RWPE2 (cell line): ENCODE data around the gene ALK.

Experiments
- ATAC-seq: fragments of 200-7000 bp; cut with Tn5 transposase; 3 replicates; pipeline ENCODE4 v1.9.1; 2021; ENCODE audit warnings: low read depth
- DNase-seq: peaks from one replicate; pipeline ENCODE4 v3.0.0-alpha.2; 2020; ENCODE audit warnings: low spot score
- H3K27ac ChIP-seq: fragments of 450-650 bp; 2 replicates; pipeline ENCODE4 v1.5.1; 2017; ENCODE audit warnings: mild to moderate bottlenecking; ENCODE audit not compliant: poor library complexity, severe bottlenecking
- H3K27me3 ChIP-seq: fragments of 250-450 bp; sonication (Bioruptor Pico); 2 replicates; pipeline ENCODE4 v1.5.1; 2021; ENCODE audit warnings: mild to moderate bottlenecking, moderate library complexity; ENCODE audit not compliant: insufficient read depth, poor library complexity, severe bottlenecking
- H3K36me3 ChIP-seq: fragments of 250-450 bp; sonication (Bioruptor Pico); 2 replicates; pipeline ENCODE4 v1.5.1; 2020; ENCODE audit warnings: low read depth, mild to moderate bottlenecking, moderate library complexity
- H3K4me1 ChIP-seq: fragments of 250-450 bp; sonication (Bioruptor Pico); 2 replicates; pipeline ENCODE4 v1.5.1; 2021; ENCODE audit warnings: mild to moderate bottlenecking, moderate library complexity; ENCODE audit not compliant: insufficient read depth, poor library complexity, severe bottlenecking
- H3K4me3 ChIP-seq: fragments of 250-450 bp; sonication (Bioruptor Pico); 2 replicates; pipeline ENCODE4 v1.5.1; 2021; ENCODE audit warnings: mild to moderate bottlenecking, moderate library complexity; ENCODE audit not compliant: severe bottlenecking
- H3K9me3 ChIP-seq: fragments of 250-450 bp; sonication (Bioruptor Pico); 2 replicates; pipeline ENCODE4 v1.5.1; 2021; ENCODE audit warnings: mild to moderate bottlenecking, moderate library complexity; ENCODE audit not compliant: severe bottlenecking
- TF ChIP-seq, protein P1 (sequence below): fragments of 450-650 bp; IDR thresholded peaks from one replicate; pipeline ENCODE4 v1.5.1; 2017; ENCODE audit warnings: mild to moderate bottlenecking, moderate library complexity; ENCODE audit not compliant: poor library complexity, severe bottlenecking

Gene ALK

DNA sequence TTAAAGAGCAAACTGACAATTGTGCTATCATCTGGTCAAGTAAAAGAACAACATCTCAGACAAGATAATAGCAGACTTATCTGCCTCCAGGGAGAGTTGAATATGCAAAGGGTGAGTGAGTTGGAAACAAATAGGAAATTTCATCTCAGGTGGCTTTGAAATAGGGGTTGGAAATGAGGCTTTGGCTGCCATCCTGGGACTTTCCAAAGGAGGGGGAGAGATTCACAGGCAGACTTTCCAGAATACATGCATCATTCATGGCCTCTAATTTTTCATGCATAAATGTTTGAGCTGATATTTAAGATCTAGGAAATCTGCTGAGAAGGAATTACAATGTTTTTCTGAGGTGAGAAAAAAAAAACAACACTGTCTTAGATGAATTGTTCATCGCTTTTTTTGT, 300.5 kb downstream of the ALK start:
- H3K4me1 ChIP-seq: no peaks in the 10 kb centered on the region
- no peak overlapping the region for H3K27ac ChIP-seq
- H3K4me3 ChIP-seq: no peak overlapping the region
- no peaks in the 10 kb centered on the region for H3K27me3 ChIP-seq
- no peaks in the 10 kb centered on the region for H3K9me3 ChIP-seq
- no peaks in the 10 kb centered on the region for H3K36me3 ChIP-seq
- ATAC-seq (no peak), DNase-seq (no peak)
- TF ChIP-seq, protein P1, sequence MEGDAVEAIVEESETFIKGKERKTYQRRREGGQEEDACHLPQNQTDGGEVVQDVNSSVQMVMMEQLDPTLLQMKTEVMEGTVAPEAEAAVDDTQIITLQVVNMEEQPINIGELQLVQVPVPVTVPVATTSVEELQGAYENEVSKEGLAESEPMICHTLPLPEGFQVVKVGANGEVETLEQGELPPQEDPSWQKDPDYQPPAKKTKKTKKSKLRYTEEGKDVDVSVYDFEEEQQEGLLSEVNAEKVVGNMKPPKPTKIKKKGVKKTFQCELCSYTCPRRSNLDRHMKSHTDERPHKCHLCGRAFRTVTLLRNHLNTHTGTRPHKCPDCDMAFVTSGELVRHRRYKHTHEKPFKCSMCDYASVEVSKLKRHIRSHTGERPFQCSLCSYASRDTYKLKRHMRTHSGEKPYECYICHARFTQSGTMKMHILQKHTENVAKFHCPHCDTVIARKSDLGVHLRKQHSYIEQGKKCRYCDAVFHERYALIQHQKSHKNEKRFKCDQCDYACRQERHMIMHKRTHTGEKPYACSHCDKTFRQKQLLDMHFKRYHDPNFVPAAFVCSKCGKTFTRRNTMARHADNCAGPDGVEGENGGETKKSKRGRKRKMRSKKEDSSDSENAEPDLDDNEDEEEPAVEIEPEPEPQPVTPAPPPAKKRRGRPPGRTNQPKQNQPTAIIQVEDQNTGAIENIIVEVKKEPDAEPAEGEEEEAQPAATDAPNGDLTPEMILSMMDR: no peak

DNA sequence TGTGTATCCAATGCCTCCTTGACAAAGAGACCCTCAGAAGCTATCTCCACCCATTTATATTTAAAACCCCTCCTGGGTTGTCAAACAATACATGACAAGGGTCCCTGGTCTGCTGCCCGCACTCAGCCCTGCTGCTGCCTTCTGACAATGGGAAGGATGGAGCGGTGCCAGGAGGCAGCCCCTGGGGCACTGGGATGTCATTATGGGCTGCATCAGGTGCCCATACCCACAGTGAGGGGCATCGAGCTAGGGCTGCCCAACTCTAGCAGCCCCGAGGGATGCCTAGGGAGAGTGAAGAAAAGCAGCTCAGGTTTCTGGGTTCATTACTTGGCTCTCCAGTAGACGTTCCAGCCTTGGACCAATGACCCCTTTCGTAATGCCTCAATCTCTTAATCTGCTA, 301.7 kb downstream of the ALK start:
- DNase-seq: no peak
- Histone ChIP-seq H3K4me1 (no peaks in the 10 kb centered on the region), H3K36me3 (no peaks in the 10 kb centered on the region), H3K27me3 (no peaks in the 10 kb centered on the region), H3K4me3 (no peak overlapping the region), H3K9me3 (no peaks in the 10 kb centered on the region), H3K27ac (no peak overlapping the region)
- TF ChIP-seq, protein P1: no peak
- ATAC-seq: no peak

DNA sequence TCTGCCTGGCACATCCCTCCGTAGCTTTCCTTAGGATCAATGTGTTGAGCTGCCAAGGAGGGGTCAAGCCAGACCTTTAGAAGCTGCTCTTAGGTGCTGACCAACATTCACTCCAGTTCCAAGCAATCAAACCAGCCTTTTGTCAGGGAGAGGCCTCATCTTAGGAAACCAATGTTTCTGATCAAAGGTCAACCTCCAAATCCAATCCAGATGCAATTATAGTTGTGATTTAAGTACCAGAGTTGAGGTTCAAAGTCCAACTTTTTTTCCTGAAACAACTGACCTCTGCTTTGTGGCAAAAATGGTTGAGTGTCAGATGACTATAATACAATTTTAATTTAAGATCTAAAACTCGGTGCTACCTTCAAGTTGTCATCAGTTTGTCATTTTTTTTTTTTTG, 303.4 kb downstream of the ALK start:
- TF ChIP-seq, protein P1: no peak
- Histone ChIP-seq H3K4me1 (no peaks in the 10 kb centered on the region), H3K27ac (no peak overlapping the region), H3K27me3 (no peaks in the 10 kb centered on the region), H3K36me3 (no peaks in the 10 kb centered on the region), H3K4me3 (no peak overlapping the region), H3K9me3 (no peaks in the 10 kb centered on the region)
- DNase-seq: no peak
- ATAC-seq: no peak

DNA sequence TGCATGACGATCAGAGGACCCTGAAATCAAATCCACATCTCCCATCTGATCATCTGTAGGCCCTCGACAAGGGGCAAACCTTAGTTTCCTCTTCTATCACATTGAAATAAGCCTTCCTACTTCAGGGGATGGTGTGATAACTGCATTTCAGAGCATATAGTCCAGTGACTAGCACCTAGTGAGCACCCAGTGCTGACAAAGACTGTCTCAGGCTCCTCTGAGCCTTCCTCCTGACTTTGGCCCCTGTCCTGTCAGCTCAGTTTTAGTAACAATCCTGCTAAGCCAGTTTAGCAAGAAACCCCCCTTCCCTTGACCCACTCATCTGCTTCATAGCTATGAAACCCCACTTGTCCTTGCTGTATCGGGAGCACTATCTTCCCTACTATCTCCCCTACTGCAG, 304.0 kb downstream of the ALK start:
- TF ChIP-seq, protein P1: no peak
- no peak for ATAC-seq

DNA sequence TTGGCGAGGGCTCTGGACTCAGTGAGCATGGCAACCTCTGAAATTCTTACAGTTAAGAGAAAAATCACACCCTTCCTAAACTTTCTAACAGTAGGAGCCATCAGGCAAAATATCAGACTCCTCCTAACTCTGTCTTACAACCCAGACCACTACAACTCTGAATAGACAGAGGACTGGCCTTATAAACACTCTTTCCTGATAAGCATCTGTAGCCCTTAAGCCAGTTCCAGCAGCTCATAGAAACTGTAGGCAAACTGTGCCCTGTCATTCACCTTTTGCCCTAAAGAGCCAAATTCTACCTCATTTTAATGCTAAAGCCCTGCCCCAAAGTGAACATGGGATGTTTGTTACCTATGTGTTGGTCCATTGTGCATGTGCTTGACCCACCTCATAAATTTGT, 304.8 kb downstream of the ALK start:
- TF ChIP-seq, protein P1: no peak
- ATAC-seq (no peak), DNase-seq (no peak)
- H3K27me3 ChIP-seq: no peaks in the 10 kb centered on the region
- no peak overlapping the region for H3K27ac ChIP-seq
- H3K4me1 ChIP-seq: no peaks in the 10 kb centered on the region
- H3K4me3 ChIP-seq: no peak overlapping the region
- no peaks in the 10 kb centered on the region for H3K36me3 ChIP-seq
- H3K9me3 ChIP-seq: no peaks in the 10 kb centered on the region

More for the DNA sequence above, 304.0 kb downstream of the ALK start:
- no peaks in the 10 kb centered on the region for H3K27me3 ChIP-seq
- no peaks in the 10 kb centered on the region for H3K36me3 ChIP-seq
- H3K9me3 ChIP-seq: no peaks in the 10 kb centered on the region
- H3K4me1 ChIP-seq: no peaks in the 10 kb centered on the region
- DNase-seq: no peak
- no peak overlapping the region for H3K27ac ChIP-seq
- H3K4me3 ChIP-seq: no peak overlapping the region
